H1 (cell line): ENCODE data around the gene PLXNA3.

Experiments used
- CTCF ChIP-seq, 3 experiments: IDR thresholded peaks; 1 replicate in 2 of 3; 2 replicates in 1 of 3; pipeline versions ENCODE4 v1.5.1 to v1.6.1; 2011; ENCODE audit warnings: low read length in 3 of 3, mild to moderate bottlenecking in 3 of 3, inconsistent platforms in 2 of 3, low read depth in 1 of 3, moderate library complexity in 1 of 3; ENCODE audit not compliant: insufficient read depth in 1 of 3; ENCODE audit errors: control extremely low read depth in 1 of 3
- EZH2 ChIP-seq: fragments of 200-600 bp; sonication (generic); IDR thresholded peaks from 2 replicates; pipeline ENCODE4 v1.7.1; 2012; ENCODE audit warnings: low read depth, mild to moderate bottlenecking, moderate library complexity, low read length, inconsistent platforms; ENCODE audit not compliant: severe bottlenecking
- GABPA ChIP-seq: IDR thresholded peaks from 2 replicates; pipeline ENCODE4 v1.6.1; 2011; ENCODE audit warnings: mild to moderate bottlenecking, low read length, moderate library complexity, borderline replicate concordance; ENCODE audit not compliant: insufficient read depth
- MAX ChIP-seq: IDR thresholded peaks from 2 replicates; pipeline ENCODE4 v1.6.1; 2012; ENCODE audit warnings: inconsistent platforms
- NRF1 ChIP-seq: IDR thresholded peaks from 2 replicates; pipeline ENCODE4 v1.6.1; 2011; ENCODE audit warnings: mild to moderate bottlenecking, low read depth, low read length, improper control_type of control experiment
- RBBP5 ChIP-seq: IDR thresholded peaks from 2 replicates; pipeline ENCODE4 v1.7.1; 2012; ENCODE audit warnings: low read depth, mild to moderate bottlenecking, inconsistent platforms, low read length, moderate library complexity, borderline replicate concordance
- TBP ChIP-seq: IDR thresholded peaks from 2 replicates; pipeline ENCODE4 v1.6.1; 2011; ENCODE audit warnings: low read depth, low read length, improper control_type of control experiment

- no peak for TF ChIP-seq RBBP5
- TF ChIP-seq EZH2 = no peak
- no peak for TF ChIP-seq GABPA
- no peak for TF ChIP-seq TBP
- no peak for TF ChIP-seq NRF1
- no peak for TF ChIP-seq MAX
- TF ChIP-seq CTCF (IDR thresholded peaks at IDR 0.05; ENCODE audit: control extremely low read depth in 1 of 3, insufficient read depth in 1 of 3, low read depth in 1 of 3, low read length in 3 of 3) = no peak
Measured at GRCh38 chrX:154417157-154417556, 40.9 kb upstream of the PLXNA3 start.
